Anterior cingulate cortex (tissue), 58 donors: Measurements from ENCODE around the gene TTLL11.

Source experiments
- DNase-seq, 58 donors: peaks; one replicate each; lab custom pipeline; 2025; lab: John Stamatoyannopoulos, UW

Gene TTLL11

GRCh38 chr9:122112238-122112637, 19.1 kb upstream of the TTLL11 start:
- DNase-seq, result no peak

DNA sequence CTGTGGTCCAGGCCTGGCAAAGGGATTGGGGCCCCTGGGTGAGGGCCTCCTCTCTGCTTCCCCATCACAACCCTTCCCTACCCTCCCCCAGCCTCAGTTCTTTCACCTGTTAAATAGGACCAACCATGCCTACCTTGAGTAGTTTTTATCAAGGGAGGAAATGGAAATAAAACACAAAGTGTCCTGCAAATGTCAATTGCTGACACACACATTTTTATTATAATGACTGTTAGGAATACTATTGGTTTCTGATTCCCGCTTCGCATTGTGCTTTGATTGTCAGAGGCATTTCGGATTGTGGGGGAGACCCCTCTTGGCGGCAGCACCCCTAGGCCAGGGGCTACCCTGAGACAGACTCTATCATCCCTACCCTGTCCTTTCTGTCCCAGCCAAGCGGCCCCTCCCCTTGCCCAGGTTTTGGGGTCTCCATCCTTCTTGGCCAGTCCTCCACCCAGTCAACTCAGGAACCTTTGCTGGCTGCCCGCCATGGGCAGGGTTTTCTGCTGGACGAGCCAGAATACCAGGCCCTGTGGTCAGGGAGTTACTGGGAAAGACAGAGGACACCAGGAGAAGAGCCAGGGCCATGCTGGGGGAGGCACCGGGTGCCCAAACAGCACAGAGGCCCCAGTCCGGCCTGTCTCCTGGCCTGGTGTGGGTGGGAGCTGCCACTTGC, 18.4 kb upstream of the TTLL11 start:
- DNase-seq, result no peak

DNA sequence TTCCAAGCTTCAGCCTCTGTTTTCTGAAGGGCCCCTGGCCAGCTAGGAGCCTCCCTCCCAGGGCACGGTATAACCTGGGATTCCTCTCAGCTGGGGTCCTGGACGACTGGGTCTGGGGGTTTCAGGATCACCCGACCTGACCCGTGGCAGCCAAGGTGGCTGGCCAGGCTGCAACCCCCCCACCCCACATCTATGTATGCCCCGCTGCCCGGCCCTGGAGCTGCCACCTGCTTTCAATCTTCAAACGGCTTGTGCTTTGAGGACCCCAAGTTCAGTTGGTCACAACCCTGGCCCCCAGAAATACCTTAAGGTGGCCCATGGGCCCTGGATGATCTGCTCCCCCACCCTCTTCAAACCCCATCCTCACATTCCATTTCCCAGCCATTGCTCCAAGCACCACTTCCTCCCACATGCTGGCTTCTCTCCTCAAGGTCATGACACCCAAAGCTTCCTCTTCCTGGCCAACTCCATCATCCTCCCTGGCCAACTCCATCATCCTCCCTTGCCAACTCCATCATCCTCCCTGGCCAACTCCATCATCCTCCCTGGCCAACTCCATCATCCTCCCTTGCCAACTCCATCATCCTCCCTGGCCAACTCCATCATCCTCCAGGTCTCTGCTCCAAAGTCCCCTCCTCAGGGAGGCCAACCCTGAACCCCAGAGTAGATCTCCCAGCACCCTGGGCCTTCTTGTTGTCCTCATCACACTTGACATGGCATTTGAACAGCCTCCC, 17.2 kb upstream of the TTLL11 start:
- no peak for DNase-seq

DNA sequence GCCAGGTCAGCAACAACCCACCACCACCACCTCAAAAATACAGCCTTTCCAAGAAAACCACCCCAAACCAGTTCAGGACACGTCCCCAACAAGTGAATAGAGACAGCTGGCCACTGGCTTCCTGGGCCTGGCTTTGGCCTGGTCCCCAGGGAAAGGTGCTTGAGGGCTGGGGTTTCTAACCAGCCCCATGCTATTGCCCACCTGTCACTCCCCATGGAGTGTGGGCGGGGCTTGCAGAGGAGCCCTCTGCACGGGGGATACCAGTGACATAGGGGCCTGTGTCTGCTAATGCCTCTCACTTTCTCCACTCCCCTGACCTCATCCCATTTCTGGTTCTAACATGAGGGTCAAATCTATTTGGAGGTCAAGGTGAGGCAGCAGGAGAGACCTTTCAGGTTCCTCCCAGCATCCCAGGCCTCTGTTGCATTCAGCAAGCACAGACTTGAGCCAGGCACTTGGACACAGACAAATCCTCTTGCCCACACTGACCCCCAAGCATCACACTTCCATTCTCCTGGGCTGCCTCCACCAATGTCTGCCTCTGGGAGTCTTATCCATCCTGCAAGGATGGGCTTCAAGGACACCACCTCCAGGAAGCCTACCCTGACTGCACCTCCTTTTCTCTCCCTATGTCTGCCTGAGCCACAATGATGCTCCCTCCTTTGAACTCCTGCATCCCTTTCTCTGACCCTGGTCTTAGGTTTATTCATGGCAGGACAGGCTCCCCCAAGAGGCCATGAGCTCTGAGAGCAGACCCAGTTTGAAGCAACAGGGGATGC, 16.1 kb upstream of the TTLL11 start:
- no peak for DNase-seq

- peak in 11 of 58 donors; percentile 28 to 60 (median 33) for DNase-seq
These were observed 14.2 kb upstream of the TTLL11 start for GRCh38 chr9:122107291-122107805.

GRCh38 chr9:122106576-122106975, 13.5 kb upstream of the TTLL11 start:
- no peak for DNase-seq

DNA sequence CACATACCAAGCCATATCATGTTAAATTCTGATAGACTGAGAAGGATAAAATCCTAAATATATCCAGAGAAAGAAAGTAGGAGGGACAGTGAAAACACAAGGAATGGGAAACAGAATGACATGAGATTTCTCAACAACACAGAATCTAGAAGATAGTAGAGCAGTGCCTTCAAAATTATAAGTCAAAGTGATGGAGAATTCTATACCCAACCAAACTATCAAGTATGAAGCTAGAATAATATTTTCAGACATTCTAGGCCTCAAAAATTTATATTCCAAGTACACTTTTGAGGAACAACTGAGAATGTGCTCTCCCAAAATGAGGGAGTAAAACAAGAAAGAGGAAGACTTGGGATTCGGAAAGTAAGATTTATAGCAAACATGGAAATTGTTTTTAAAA, 10.9 kb upstream of the TTLL11 start:
- DNase-seq, result no peak

GRCh38 chr9:122102156-122102555, 9.0 kb upstream of the TTLL11 start:
- DNase-seq, result no peak

DNA sequence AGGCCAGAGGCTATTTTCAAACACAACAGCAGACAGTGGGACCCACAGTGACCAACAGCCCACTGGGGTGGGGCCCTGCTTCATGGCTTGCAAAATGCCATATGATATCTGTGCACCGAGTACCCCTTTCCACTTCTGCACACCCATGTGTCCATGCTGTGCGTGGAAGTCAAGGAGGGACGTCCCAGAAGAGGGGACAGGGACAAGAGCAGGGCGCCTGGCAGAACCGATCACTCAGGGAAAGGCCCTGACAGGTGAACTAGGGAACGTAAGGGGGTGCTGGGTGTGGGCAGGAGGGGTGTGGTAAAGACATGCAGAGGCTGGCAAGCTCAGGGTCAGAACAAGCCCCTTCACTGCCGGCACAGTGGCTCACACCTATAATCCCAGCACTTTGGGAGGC, 7.6 kb upstream of the TTLL11 start:
- DNase-seq, result no peak

DNA sequence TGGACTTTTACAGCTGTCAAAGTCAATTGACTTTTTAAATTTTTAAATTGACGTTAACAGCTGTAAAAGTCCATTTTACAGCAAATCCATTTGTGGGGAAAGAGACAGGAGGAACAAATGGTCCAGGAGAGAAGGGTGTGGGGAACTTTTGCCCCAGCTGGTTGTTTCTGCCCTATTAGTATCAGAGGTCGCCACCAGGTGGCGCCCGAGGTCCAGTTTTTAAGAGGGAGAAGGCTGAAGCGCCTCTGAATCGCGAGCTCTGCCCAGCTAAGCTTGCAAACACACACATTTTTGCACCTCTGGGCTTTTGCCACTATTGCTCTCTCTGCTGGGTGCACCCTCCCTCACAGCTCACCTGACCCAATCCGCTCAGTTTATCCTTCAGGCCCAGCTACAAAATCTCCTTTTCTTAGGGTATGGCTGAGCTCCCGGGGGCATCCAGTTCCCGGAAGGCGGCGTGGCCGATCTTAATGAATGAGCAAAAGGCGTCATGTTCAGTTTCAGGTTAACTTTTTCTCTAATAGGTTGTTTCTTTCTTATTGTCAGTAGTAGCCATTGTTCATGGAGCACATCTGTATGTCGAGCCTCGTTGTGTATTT, 6.3 kb upstream of the TTLL11 start:
- peak in 56 of 58 donors; percentile 11 to 90 (median 62) for DNase-seq

DNA sequence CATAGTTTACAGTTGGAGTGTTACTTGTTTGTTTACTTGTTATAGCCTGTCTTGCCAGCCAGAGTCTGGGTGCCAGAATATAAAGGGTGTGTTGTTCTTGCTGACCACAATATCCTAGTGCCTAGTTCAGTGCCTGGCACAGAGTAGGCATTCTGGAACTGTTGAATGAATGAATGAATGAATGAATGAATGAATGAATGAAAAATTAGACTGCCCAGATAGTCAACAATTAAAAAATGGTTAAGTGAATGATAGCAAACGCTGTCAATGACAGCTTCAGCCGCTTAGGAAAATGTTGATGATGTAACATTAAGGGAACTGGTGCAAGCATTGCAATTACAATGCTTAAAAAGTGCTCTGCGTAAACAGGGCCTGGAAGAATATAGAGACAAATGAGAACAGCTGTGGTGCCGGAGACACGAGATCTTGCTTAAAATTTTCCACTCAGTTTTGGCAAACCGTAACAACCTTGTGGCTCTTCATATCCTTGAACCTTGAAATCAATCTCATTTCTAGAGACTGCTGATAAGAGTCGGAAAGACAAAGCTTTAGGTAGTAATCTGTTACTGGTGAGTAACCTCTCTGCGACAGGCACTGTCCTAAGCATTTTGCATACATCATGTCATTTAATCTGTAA, 4.7 kb upstream of the TTLL11 start:
- DNase-seq, result no peak

GRCh38 chr9:122096620-122097415, 3.7 kb upstream of the TTLL11 start:
- DNase-seq, result no peak

DNA sequence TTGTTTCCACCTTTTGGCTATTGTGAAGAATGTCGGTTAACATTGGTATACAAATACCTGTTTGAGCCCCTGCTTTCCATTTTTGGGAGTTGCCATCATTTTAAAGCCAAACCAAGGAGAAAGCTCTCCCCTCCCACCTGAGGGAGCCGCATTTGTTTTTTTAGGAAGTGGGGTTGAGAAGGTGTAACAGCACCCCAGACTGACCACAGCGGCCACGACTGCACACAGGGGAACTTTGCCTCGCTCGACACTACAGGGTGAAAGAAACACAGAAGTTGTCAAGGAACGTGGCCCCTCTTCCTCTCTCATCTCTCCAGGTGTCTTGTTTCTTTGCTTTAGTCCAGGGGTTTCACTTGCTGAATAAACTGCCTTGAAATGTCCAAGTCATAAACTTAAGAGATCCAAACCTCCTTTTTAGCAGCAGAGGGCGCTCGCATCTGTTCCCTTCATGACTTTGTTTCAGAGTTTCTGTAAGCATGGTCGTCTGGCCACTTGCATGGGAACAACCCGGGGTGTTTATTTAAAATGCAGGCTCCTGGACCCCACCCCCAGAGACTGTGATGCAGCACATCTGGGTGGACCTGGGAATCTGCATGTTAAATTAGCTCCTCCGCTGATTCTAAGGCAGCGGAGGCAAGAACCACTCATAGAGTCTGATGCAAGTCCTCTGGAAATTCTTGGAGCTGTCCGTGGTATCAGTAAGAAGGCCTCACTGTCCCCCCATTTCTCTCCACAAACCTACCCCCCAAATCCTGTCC, 2.1 kb upstream of the TTLL11 start:
- DNase-seq, result peak in 17 of 58 donors; percentile 13 to 70 (median 31)

DNA sequence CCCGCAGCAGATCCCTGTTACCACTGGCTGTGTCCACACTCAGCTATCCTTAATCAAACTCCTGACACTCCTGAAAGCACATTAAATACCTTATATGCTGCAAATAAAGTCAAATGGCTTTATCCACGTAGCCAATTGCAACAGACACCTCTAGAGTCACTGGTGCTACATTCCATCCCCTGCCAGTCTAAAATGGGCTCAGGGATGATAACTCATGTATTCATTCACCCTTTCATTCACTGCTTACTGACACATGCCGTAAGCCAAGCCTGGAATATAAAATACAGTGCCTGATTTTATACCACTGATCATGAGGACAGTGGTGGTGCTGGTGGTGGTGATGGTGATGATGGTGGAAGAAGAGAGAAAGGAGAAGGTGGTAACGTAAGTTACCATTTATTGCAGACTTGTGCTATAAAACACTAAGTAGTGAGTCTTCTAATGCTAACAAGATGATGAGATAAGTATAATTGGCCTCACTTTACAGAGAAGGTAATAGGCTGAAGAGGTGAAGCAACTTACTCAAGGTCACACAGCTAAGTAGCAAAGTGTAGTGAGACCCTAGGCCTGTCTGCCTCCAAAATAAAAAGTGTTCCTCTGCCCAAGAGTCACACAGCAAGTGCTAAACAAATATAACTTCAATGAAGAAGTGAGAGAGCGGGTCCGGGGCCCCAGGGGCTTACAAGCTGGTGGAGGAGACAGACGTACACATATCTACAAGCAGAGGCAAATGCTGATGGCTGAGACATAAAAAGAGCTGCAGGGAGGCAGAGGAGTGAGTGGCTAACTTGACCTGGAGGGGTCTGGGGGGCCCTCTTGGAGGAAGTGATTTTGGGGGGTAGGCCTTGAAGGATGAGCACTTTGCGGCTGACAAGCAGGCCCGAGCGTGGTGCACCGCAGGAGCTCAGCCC, 1.2 kb downstream of the TTLL11 start:
- no peak for DNase-seq

GRCh38 chr9:122090981-122091380, 2.1 kb downstream of the TTLL11 start:
- no peak for DNase-seq

GRCh38 chr9:122090287-122090883, 2.7 kb downstream of the TTLL11 start:
- DNase-seq, result no peak
